T-helper 1 cell treated with Interleukin-12 subunit alpha and Interleukin-12 subunit beta and Interleukin-4 antibody, amounts not matched to agents 30 μg/mL and 1 μg/mL, for 36 hours (primary cell): ENCODE measurements around the gene YES1.

Experiments
- H3K27ac Mint-ChIP-seq: one replicate; pipeline ENCODE4 v1.8.0; 2021; ENCODE audit warnings: mild to moderate bottlenecking, mixed read lengths
- H3K27me3 Mint-ChIP-seq: one replicate; pipeline ENCODE4 v1.8.0; 2021; ENCODE audit warnings: low read depth, mixed read lengths
- H3K36me3 Mint-ChIP-seq: one replicate; pipeline ENCODE4 v1.8.0; 2021; ENCODE audit warnings: low read depth, mixed read lengths
- H3K4me1 Mint-ChIP-seq: one replicate; pipeline ENCODE4 v1.8.0; 2021; ENCODE audit warnings: low read depth, mixed read lengths
- H3K4me3 Mint-ChIP-seq: one replicate; pipeline ENCODE4 v1.8.0; 2021; ENCODE audit warnings: mild to moderate bottlenecking, moderate library complexity, mixed read lengths
- H3K9me3 Mint-ChIP-seq: one replicate; pipeline ENCODE4 v1.8.0; 2021; ENCODE audit warnings: mixed read lengths

Gene YES1

DNA sequence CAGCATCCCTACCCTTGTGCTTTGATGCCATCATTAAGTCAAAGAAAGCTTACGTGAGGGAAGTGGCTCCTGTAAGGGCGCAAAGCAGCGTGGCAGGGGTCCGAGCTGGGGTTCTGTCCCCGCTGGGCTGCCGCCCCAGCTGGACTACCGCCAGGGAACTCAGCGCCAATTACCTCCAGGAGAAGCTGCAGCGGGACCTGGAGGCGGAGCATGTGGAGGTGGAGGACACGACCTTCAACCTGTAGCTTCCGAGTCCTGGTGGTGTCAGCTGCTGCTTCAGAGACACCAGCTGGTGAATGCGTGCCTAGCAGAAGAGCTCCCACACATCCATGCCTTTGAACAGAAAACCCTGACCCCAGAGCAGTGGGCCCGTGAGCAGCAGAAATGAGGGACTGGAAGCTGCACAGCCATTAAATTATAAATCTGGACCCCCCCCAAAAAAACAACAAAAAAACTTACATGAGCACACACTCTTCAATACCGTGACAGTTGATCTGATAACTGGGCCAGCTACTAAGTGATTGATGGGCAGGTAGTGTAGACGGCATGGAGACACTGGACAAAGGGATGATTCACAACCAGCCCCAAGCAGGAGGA, 20.1 kb upstream of the YES1 start:
- no peak overlapping the region for H3K27ac Mint-ChIP-seq
- no peaks in the 10 kb centered on the region for H3K9me3 Mint-ChIP-seq
- no peak overlapping the region for H3K4me3 Mint-ChIP-seq
- H3K36me3 Mint-ChIP-seq: no peaks in the 10 kb centered on the region
- H3K4me1 Mint-ChIP-seq: peaks cover 16% of the 10 kb centered on the region
- H3K27me3 Mint-ChIP-seq: peaks cover 6% of the 10 kb centered on the region

DNA sequence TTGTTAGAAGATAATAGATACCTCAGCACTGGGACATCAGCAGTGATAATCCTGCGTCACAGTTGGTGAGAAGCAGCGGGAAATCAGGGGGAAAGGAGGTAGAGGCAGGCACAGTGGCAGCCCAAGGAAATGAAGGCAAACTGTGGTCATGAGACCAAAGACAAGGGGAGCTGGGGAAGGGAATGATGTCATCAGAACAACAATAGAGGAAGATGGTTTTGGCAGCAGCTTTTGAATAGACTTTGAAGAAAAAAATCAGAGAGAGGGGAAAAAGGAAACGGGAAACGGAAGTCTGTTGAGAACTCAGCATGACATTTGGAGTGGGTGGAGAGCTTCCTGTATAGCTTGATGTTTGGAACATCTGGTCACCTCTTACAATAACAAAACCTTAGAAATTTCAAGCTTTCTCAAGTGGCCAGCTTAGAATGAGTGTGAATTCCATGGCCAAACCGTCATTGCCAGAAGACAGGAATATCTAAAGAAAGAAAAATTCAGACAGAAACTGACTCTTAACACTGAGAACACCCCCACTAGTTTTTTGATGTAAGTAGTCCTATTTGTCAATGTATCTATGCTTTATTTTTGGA, 18.4 kb upstream of the YES1 start:
- Mint-ChIP-seq H3K27me3 (peaks cover 3% of the 10 kb centered on the region), H3K27ac (peak overlapping the region; percentile 46), H3K9me3 (no peaks in the 10 kb centered on the region), H3K4me3 (peak overlapping the region; percentile 59), H3K36me3 (no peaks in the 10 kb centered on the region), H3K4me1 (peaks cover 21% of the 10 kb centered on the region)

GRCh38 chr18:829432-829831, 17.4 kb upstream of the YES1 start:
- no peaks in the 10 kb centered on the region for H3K36me3 Mint-ChIP-seq
- peaks cover 3% of the 10 kb centered on the region for H3K27me3 Mint-ChIP-seq
- peaks cover 21% of the 10 kb centered on the region for H3K4me1 Mint-ChIP-seq
- H3K9me3 Mint-ChIP-seq: no peaks in the 10 kb centered on the region
- H3K27ac Mint-ChIP-seq: no peak overlapping the region
- no peak overlapping the region for H3K4me3 Mint-ChIP-seq

- Mint-ChIP-seq H3K9me3 (no peaks in the 10 kb centered on the region), H3K4me1 (peaks cover 18% of the 10 kb centered on the region), H3K27ac (no peak overlapping the region)
Observed at GRCh38 chr18:827093-827677, 15.1 kb upstream of the YES1 start.

GRCh38 chr18:825891-826585, 14.0 kb upstream of the YES1 start:
- no peaks in the 10 kb centered on the region for H3K36me3 Mint-ChIP-seq
- H3K27ac Mint-ChIP-seq: no peak overlapping the region
- H3K4me3 Mint-ChIP-seq: no peak overlapping the region
- peaks cover 15% of the 10 kb centered on the region for H3K4me1 Mint-ChIP-seq
- peaks cover 3% of the 10 kb centered on the region for H3K27me3 Mint-ChIP-seq
- H3K9me3 Mint-ChIP-seq: no peaks in the 10 kb centered on the region

More at GRCh38 chr18:827093-827677, 15.1 kb upstream of the YES1 start:
- Mint-ChIP-seq H3K4me3 (no peak overlapping the region), H3K27me3 (peaks cover 3% of the 10 kb centered on the region), H3K36me3 (no peaks in the 10 kb centered on the region)

GRCh38 chr18:824179-824578, 12.1 kb upstream of the YES1 start:
- H3K27ac Mint-ChIP-seq: no peak overlapping the region
- H3K9me3 Mint-ChIP-seq: no peaks in the 10 kb centered on the region
- no peaks in the 10 kb centered on the region for H3K36me3 Mint-ChIP-seq
- no peak overlapping the region for H3K4me3 Mint-ChIP-seq
- peaks cover 3% of the 10 kb centered on the region for H3K27me3 Mint-ChIP-seq
- peaks cover 7% of the 10 kb centered on the region for H3K4me1 Mint-ChIP-seq

GRCh38 chr18:820591-821165, 8.6 kb upstream of the YES1 start:
- no peaks in the 10 kb centered on the region for H3K9me3 Mint-ChIP-seq
- no peak overlapping the region for H3K27ac Mint-ChIP-seq
- no peaks in the 10 kb centered on the region for H3K36me3 Mint-ChIP-seq
- peaks cover 3% of the 10 kb centered on the region for H3K27me3 Mint-ChIP-seq
- peaks cover 11% of the 10 kb centered on the region for H3K4me1 Mint-ChIP-seq
- no peak overlapping the region for H3K4me3 Mint-ChIP-seq

DNA sequence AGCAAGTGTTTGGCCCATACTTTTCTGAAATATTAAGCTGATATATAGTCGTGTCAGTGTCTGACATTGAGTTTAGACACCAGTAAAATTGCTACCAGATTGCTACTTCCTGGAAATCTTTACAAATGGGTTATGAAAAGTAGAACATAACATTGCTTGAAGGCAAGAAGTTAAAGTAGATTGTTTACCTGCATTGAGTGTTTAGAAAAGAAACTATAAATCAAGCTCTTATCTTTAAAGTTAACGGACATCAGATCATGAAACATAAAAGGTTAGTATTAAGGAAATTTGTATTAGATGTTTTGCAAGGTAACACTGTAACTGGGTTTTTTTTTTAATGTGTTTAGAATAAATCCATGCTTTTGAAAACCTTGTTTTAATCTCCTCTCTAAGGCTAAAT, 4.8 kb upstream of the YES1 start:
- Mint-ChIP-seq H3K4me3 (no peak overlapping the region), H3K27ac (peak overlapping the region; percentile 32), H3K36me3 (peaks cover 2% of the 10 kb centered on the region), H3K4me1 (peaks cover 31% of the 10 kb centered on the region), H3K9me3 (no peaks in the 10 kb centered on the region), H3K27me3 (no peaks in the 10 kb centered on the region)

DNA sequence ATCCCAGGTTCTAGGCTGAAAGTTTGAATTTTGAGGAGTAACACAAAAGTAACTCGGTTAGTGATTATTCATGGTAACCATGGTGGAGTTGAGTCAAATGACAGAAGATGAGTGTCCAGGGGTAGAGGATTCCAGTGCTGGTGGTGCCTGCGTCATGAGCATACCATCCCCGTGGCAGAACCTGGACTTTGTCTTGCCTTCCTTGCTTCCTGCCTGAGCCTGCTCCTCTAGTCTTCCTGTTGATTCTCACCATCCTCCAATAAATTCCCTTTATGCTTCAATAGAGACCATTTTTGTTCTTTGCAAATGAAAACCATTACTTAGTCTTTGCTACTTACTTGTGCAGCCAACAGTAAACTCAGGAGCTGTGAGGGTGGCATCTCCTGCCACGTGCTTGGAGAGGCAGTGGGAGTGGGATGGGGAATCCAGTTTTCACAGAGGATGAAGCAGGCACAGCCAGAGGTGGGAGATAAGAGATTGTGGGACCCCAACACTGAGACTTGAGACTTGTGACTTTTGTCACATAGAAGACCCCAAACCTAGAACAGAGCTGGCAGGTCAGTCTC, 4.1 kb upstream of the YES1 start:
- Mint-ChIP-seq H3K27ac (no peak overlapping the region), H3K36me3 (peaks cover 2% of the 10 kb centered on the region), H3K4me3 (no peak overlapping the region), H3K4me1 (peaks cover 31% of the 10 kb centered on the region), H3K27me3 (no peaks in the 10 kb centered on the region), H3K9me3 (no peaks in the 10 kb centered on the region)

- Mint-ChIP-seq H3K4me1 (peaks cover 33% of the 10 kb centered on the region), H3K36me3 (peaks cover 2% of the 10 kb centered on the region), H3K9me3 (no peaks in the 10 kb centered on the region), H3K4me3 (no peak overlapping the region), H3K27ac (peak overlapping the region; percentile 58), H3K27me3 (no peaks in the 10 kb centered on the region)
Observed at GRCh38 chr18:815353-815752, 3.3 kb upstream of the YES1 start.

DNA sequence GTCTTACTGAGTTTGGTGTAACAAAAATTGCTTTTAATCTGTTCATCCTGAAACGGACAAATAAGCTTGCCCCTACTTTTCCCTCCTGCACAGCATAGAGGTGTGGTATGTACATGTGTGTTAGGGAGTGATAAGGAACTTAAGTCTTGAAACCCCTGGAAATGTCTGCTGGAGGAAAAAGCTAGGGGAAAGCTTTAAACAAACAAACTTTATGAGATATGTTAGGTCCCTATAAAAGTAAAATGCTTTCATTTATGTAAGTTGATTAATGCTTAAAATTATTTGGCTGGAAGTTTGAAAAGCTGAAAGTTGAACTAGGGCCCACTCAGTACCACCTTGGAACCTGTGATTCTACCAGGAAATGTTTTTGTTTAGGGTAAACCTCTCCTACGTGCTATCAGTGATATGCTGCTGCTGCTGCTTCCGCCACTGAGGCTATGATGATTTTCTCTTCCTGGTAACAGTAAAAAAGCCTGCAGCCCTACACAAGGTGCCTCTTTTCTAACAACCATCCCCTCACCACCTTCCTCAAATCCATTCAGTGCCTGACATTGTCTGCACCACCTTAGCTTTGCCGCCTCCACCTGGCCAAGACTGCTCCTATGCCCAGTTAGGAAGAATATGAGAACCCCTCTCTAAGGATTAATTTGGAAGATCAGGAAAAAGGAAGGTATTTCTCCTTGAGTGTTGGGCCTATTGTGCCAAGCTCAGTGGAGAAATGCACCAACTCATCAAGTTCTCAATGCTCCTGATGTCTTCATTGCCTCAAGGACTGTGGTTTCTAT, 2.5 kb upstream of the YES1 start:
- H3K9me3 Mint-ChIP-seq: no peaks in the 10 kb centered on the region
- H3K27me3 Mint-ChIP-seq: no peaks in the 10 kb centered on the region
- peak overlapping the region; percentile 47 for H3K27ac Mint-ChIP-seq
- peaks cover 41% of the 10 kb centered on the region for H3K4me1 Mint-ChIP-seq
- peak overlapping the region; percentile 35 for H3K4me3 Mint-ChIP-seq
- H3K36me3 Mint-ChIP-seq: peaks cover 5% of the 10 kb centered on the region

DNA sequence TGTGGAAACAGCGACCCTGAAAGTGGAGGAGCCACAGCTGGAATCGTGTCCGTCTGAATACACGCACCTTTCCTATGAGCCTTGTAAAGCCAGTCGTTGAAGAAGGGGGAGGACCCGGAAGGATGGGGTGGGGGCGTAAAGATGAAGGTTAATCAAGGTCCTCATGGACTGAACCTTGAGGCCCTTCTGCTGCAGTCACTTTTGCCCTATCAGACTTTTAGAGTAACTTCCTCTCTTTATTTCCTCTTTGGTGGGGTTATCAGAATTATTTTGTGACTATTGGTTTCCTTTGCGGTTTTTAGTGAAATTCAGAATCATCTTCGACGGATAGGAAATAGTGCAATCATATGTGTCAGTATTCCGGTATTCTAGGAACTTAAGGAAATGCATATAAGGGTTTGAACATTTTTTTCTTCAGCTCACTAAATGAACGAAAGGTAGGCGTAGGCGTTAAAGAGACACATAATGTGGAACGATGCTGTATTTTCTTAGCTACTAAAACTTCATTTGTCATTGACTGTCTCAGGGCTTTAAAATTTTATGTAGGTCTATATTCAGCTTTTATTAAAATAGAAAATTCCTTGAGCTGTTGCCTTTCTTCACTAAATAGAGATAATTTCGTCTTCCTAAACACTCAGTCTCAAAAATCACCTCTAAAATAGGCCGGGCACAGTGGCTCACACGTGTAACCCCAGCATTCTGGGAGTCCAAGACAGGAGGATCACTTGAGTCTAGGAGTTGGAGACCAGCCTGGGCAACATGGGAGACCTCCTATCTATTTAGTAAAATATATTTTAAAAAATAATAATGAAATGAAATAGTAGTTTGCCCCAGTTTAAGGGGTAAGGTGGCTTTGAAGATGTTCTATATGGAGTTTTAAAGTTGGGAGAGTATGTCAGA, 1.4 kb upstream of the YES1 start:
- no peaks in the 10 kb centered on the region for H3K9me3 Mint-ChIP-seq
- H3K36me3 Mint-ChIP-seq: peaks cover 6% of the 10 kb centered on the region
- H3K27ac Mint-ChIP-seq: peak overlapping the region; percentile 99
- H3K27me3 Mint-ChIP-seq: no peaks in the 10 kb centered on the region
- H3K4me3 Mint-ChIP-seq: peak overlapping the region; percentile 90
- peaks cover 49% of the 10 kb centered on the region for H3K4me1 Mint-ChIP-seq
